ENCODE data around the gene RALA.

RALA gene

GRCh38 chr7:39623047-39623731 is at the start of gene RALA:
Gene RALA, plus strand, starts transcription at chr7:39623572. Its CDS starts 63,096 bp downstream, at chr7:39686668.
- DNase-seq (ENCODE audit: low read depth), result peak; percentile 80

DNA sequence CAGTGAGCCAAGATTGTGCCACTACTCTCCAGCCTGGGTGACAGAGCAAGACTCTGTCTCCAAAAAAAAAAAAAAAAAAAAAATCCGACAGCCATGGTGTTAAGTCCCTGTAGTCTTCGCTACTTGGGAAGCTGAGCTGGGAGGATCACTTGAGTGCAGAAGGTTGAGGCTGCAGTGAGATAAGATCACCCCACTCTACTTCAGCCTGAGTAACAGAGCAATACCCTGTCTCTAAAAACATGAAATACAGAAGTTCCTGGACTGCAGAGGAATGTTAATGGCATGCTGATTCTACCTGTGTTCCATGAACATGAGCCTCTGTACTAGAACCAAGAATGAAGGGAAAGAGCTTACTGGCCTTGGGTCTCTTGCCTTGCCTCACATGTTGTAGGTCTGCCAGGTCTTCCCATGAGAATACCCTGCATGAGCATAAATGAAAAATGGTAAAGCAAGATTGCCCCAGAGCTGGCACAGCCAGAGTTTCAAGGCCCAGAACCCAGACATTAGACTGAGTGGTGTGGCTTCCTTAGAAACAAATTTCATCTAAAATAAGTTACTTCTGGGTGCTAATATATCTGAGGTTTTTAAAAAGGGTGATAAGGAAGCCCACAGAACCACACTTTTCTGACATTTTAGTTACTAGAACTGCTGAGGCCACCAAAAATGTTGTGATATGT is 48.6 kb upstream of the RALA start:
- DNase-seq (ENCODE audit: low read depth), result no peak

DNA sequence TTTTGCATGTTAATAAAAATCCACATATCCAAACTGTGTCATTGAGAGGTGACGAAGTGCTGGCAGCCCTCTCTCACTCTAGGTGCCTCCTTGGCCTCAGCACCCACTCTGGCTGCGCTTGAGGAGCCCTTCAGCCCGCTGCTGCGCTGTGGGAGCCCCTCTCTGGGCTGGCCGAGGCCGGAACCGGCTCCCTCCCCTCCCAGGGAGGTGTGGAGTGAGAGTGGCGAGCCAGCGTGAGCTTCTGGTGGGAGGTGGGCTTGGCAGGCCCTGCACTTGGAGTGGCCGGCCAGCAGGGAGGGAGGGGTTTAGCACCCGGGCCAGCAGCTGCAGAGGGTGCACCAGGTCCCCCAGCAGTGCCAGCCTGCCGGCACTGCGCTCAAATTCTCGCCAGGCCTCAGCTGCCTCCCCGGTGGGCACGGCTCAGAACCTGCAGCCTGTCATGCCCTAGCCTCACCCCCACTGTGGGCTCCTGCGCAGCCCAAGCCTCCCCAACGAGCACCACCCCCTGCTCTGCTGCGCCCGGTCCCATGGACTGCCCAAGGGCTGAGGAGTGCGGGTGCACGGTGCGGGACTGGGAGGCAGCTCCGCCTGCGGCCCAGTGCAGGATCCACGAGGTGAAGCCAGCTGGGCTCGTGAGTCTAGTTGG is 46.0 kb upstream of the RALA start:
- DNase-seq (ENCODE audit: low read depth), result no peak

GRCh38 chr7:39580149-39580874 is 43.1 kb upstream of the RALA start:
- DNase-seq (ENCODE audit: low read depth), result peak; percentile 66

- DNase-seq (ENCODE audit: low read depth), result no peak
Observed at GRCh38 chr7:39582536-39582935, 40.8 kb upstream of the RALA start.

DNA sequence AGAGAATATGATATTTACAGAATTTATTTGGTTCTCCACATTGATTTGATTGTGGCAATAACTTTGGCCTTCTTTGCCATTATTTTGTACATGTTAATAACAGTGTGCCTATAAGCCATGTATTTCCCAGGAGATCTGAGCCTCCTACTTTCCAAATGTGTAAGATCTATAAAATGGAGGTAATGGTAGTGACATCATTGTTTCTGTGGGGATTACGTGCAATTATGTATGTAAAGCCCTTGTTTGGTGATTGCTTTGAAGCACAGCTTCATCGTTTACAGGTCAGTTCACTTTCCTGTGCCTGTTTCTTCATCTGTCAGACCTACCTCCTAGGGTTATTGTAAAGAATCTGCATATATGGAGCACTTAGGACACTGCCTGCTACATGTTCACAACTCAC is 39.8 kb upstream of the RALA start:
- no peak for DNase-seq (ENCODE audit: low read depth)

GRCh38 chr7:39587393-39587792 is 36.0 kb upstream of the RALA start:
- DNase-seq (ENCODE audit: low read depth), result no peak

- no peak for DNase-seq (ENCODE audit: low read depth)
Observed at GRCh38 chr7:39588416-39588815, 35.0 kb upstream of the RALA start.

DNA sequence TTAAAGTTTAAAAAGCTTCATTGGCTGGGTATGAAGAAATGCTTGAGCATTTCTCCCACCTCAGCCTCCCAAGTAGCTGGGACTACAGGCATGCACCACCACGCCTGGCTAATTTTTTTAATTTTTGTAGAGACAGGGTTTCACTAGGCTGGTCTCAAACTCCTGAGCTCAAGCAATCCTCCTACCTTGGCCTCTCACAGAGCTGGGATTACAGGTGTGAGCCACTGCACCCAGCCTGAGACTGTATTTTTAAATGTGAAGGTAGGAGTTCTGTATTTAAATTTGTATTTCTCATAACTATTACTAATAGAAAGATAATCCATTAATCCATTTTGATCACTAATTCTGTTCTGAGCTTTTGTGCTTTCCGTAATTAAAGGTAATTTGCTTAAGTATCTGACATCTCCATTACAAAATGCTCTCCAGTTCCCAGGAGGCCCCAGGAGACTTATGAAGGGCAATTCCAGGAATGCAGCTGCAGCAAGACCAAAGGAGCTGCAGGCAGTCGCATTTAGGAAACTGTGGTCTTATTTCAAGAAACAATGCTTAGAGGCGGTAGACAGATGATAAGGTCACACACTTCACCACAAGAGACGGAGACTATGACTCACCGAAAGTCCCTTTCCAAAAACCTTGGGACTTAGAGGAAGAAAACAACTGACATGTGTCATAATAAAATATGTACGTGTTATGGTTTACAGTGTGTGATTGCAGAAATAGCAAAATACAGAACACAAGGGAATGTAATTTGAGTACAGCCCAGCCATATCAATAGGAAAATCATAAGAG is 33.9 kb upstream of the RALA start:
- DNase-seq (ENCODE audit: low read depth), result peak; percentile 21

DNA sequence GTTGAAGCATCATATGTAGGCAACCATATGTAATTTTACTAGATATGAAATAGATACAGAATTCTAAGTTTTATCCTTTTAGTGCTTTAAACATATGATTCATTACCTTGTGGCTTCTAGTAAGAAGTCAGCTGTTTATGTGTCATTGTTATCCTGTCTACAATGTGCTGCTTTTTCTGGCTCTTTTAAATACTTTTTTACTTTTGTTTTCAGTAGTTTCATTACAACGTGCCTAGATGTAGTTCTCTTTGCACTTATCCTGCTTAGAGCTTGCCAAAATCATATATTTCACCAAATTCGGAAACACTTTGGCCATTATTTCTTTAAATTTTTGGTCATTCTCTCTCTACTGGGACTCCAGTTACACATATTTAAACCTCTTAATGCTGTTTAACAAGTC is 30.8 kb upstream of the RALA start:
- DNase-seq (ENCODE audit: low read depth), result no peak

GRCh38 chr7:39594988-39595620 is 28.3 kb upstream of the RALA start:
- DNase-seq (ENCODE audit: low read depth), result no peak

- no peak for DNase-seq (ENCODE audit: low read depth)
Observed at GRCh38 chr7:39602351-39602750, 21.0 kb upstream of the RALA start.

- DNase-seq (ENCODE audit: low read depth), result no peak
Observed at GRCh38 chr7:39603924-39604323, 19.4 kb upstream of the RALA start.

- DNase-seq (ENCODE audit: low read depth), result no peak
Observed at GRCh38 chr7:39605087-39605486, 18.3 kb upstream of the RALA start.

DNA sequence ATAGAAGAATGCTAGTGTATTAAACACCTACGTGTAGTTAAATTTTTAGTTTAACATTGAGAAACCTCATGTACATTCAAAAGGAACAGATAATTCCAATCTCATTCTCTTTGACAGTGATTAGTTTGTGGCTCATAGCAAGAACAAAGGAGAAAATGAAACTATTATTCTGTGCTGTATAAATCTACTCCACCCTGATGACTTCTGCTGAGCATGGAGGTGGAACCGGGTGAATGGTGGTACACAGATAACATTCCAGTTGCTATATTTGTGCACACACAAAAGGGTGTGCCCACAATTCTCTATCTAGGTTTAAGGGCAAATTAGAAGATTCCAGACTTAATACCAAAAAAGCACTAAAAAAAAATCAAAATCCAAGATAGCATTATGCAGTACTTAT is 17.0 kb upstream of the RALA start:
- no peak for DNase-seq (ENCODE audit: low read depth)

- DNase-seq (ENCODE audit: low read depth), result no peak
Observed at GRCh38 chr7:39606941-39607340, 16.4 kb upstream of the RALA start.

DNA sequence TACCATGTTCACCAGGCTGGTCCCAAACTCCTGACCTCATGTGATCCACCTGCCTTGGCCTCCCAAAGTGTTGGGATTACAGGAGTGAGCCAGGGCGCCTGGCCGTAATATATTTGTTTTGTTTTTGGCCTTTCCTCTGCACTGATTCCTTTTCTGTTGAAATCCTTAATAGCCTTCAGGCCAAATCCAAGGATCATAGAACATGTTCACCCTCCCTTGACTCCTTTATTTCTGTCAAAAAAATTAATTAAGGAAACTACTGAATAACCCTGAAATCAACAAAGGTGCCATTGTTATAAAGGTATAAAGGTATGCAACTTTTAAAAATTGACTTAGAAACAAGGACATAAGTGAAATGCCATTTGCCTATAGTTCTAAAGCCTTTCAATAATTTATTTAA is 15.5 kb upstream of the RALA start:
- DNase-seq (ENCODE audit: low read depth), result no peak

DNA sequence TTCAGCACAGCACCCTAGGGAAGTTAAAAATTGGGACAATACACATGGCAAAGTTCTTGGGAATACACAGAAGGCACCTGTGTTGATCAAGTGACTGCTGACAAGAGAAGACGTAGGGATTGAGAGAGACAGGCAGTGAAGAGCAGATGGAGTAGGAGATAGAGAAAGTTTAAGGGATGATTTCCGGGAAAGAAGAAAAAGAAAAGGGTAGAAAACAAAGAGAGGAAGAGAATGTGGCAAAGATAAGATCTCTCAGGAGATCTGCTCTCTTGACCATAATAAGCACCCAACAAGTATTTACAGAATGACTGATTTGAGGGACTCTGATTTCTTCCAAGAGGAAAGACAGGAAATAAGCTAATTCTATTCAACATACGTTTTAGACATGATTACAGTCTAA is 15.1 kb upstream of the RALA start:
- no peak for DNase-seq (ENCODE audit: low read depth)

- no peak for DNase-seq (ENCODE audit: low read depth)
Observed at GRCh38 chr7:39609113-39609934, 14.0 kb upstream of the RALA start.

DNA sequence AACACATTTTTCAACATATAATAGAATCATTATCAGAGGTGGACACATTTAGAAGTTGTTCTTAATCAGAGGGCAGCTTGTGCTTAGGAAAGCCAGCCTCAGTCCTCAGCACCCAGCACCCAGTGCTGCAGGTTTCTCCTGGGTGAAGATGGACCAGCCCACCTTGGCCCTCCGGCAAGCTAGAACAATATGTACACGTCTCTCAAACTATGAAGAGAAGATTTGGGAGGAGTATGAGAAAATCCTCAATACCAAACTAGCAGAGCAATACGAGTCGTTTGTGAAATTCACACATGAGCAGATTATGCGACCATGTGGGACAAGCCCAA is 13.5 kb upstream of the RALA start:
- no peak for DNase-seq (ENCODE audit: low read depth)

- DNase-seq (ENCODE audit: low read depth), result no peak
Observed at GRCh38 chr7:39613577-39613976, 9.8 kb upstream of the RALA start.

Data from activated T-cell treated with anti-CD3 and anti-CD28 coated beads for 1 hour (primary cell).